T-helper 17 cell (primary cell): ENCODE results near the gene C1QTNF8. TPM values are rescaled to one million over a fixed set of nuclear protein-coding genes. Genes with fewer than 3 reads are reported as not detected.

Source experiments
- ATAC-seq: fragments of 150-1000 bp; cut with Tn5 transposase; 2 replicates; pipeline ENCODE4 v1.10.0; 2021; ENCODE audit warnings: mild to moderate bottlenecking, moderate library complexity
- DNase-seq, 3 donors: peaks; one replicate each; pipeline versions ENCODE4 v3.0.0 to v3.0.0-alpha.2; 2020 to 2021
- H3K9me3 ChIP-seq: one replicate; pipeline ENCODE4 v1.7.0; 2013; ENCODE audit warnings: low read length, mild to moderate bottlenecking; ENCODE audit not compliant: control insufficient read depth, poor library complexity, severe bottlenecking
- H3K27ac Mint-ChIP-seq: one replicate; pipeline ENCODE4 v1.8.0; 2022; ENCODE audit warnings: mild to moderate bottlenecking, moderate library complexity, mixed read lengths
- H3K27me3 Mint-ChIP-seq: one replicate; pipeline ENCODE4 v1.8.0; 2022; ENCODE audit warnings: mixed read lengths
- H3K36me3 Mint-ChIP-seq: one replicate; pipeline ENCODE4 v1.8.0; 2022; ENCODE audit warnings: low read depth, mixed read lengths
- H3K4me1 Mint-ChIP-seq: one replicate; pipeline ENCODE4 v1.8.0; 2022; ENCODE audit warnings: mild to moderate bottlenecking, mixed read lengths
- H3K4me3 Mint-ChIP-seq: one replicate; pipeline ENCODE4 v1.8.0; 2022; ENCODE audit warnings: mild to moderate bottlenecking, moderate library complexity, mixed read lengths
- total RNA-seq, 4 donors: library from RNA in 2 of 4; stranded (reverse) in 2 of 4; gene quantifications; one replicate each; pipeline ENCODE4 v1.2.3 and lab custom pipeline; 2022 to 2026

C1QTNF8 gene
- total RNA-seq, 2 donors from 2014 or later, result not detected

DNA sequence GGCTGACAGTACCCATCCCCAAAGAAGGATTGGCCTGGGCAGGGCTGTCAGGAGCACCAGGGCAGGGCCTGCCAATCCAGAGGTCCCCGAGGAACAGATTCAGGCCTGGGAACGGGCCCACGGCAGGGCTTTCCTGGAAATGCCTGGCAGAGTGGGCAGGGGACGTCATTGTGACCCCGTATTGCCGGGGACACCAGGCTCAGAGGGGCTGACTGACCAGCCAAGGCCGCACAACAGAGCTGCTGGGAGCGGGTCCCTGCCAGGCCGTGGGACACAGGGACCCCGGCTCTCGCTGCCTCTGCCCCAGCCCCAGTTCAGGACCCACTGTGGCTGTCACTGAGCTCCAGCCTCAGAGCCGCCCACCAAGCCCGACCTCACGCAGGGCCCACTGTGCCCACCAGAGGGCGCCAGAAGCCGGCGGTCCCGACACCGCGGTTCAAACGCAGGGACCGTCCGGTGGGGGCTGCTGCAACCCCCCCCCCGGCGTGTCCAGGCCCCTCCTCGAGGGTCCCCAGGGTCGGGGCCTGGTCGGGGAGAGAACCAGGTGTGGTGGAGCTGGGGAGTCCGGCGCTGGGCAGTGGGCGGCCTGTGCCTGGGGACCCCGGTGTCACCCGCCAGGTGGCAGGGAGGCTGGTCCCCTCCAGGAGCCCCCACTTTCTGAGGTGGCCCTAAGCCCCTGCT is 38.7 kb downstream of the C1QTNF8 start:
- H3K27me3 Mint-ChIP-seq, result no peaks in the 10 kb centered on the region
- no peak overlapping the region for H3K4me3 Mint-ChIP-seq
- ATAC-seq (peak; percentile 70), DNase-seq (peak; percentile 36 to 68 (median 45))
- H3K9me3 ChIP-seq, result no peaks in the 10 kb centered on the region
- H3K4me1 Mint-ChIP-seq, result peaks cover 2% of the 10 kb centered on the region
- H3K36me3 Mint-ChIP-seq, result no peaks in the 10 kb centered on the region
- no peak overlapping the region for H3K27ac Mint-ChIP-seq

DNA sequence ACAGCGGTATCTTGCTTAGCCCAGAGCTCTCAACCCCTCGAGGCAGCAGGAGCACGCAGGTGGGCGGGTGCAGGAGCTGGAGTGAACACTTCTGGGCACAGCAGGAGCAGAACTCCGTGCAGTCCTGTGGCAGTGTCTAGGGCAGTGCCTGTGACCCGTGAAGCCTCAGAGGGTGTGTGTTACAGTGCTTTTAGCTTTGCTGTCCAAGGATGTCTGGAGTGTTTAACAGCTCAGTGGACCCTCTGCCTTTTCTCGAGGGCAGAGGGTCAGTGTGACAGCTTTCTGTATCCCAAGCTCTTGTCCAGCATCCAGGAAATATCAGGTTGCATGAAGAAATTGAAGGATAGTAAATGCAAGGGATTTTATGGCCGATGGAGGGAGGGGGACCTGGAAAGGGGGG is 39.8 kb downstream of the C1QTNF8 start:
- ATAC-seq, result no peak
- H3K9me3 ChIP-seq, result no peaks in the 10 kb centered on the region
- Mint-ChIP-seq H3K27me3 (no peaks in the 10 kb centered on the region), H3K4me3 (no peak overlapping the region), H3K36me3 (no peaks in the 10 kb centered on the region), H3K4me1 (peaks cover 2% of the 10 kb centered on the region), H3K27ac (no peak overlapping the region)
- DNase-seq, result no peak

DNA sequence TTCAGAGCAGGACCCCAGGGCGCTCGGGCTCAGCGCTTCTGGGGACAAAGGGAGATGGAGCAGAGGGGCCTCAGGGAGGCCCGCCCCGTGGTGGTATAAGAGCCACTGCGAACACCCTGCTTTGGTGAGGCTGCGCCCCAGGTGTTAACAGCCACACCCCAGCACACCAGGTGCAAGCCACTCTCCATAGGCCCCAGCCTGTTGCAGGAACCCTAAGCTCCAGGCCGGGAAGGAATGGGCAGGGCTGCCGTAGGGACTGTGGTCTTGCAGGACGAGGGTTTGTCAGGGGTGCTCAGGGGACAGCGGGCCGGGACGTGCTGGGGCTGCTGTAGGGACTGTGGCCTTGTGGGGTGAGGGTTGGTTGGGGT is 40.5 kb downstream of the C1QTNF8 start:
- Mint-ChIP-seq H3K36me3 (no peaks in the 10 kb centered on the region), H3K4me1 (peaks cover 2% of the 10 kb centered on the region), H3K27ac (no peak overlapping the region), H3K4me3 (no peak overlapping the region), H3K27me3 (no peaks in the 10 kb centered on the region)
- ATAC-seq (no peak), DNase-seq (no peak)
- H3K9me3 ChIP-seq, result no peaks in the 10 kb centered on the region

DNA sequence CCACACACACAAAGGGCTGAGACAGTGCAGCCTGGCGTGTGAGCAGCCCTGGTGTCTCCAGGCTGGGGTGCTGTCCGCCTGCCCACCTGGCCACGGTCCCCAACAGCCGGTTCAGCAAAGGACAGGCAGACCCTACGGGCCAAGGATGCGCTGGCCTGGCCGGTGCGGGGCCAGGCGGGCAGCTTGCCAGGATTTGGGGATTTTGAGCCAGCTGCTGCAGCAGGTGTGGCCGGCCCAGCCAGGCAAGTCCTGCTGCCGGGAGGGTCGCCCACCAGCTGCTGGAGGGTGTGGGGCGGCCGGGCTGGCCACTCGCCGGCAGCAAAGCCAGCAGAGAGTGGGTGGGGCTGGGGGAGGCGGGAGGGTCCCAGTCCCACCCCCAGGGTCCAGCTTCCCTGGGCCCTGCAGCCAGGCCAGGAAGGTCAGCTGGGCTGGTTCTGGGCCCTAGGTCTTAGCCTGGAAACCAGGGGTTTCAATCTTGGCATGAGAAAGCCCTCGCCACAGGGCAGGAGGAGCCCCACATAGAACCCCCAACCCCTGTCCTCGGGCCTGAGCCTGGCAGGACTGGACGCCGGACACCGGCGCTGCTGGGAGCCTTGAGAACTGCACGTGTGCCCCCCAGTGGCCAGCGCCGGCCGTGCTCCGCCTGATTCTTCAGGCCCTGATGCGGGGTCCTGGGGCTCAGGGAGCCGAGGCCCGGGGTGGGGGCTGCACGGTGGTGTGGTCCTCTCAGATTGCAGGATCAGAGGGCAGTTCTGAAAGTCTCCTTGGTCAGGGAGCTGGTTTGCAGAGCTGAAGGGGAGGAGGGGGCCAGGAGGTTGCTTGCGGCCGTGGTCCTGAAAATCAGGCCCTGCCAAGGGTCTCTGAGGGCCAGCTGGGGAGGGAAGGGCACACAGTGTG is 41.1 kb downstream of the C1QTNF8 start:
- no peaks in the 10 kb centered on the region for H3K36me3 Mint-ChIP-seq
- no peak overlapping the region for H3K27ac Mint-ChIP-seq
- ATAC-seq (no peak), DNase-seq (no peak)
- no peak overlapping the region for H3K4me3 Mint-ChIP-seq
- H3K9me3 ChIP-seq, result no peaks in the 10 kb centered on the region
- H3K4me1 Mint-ChIP-seq, result peaks cover 2% of the 10 kb centered on the region
- H3K27me3 Mint-ChIP-seq, result no peaks in the 10 kb centered on the region

DNA sequence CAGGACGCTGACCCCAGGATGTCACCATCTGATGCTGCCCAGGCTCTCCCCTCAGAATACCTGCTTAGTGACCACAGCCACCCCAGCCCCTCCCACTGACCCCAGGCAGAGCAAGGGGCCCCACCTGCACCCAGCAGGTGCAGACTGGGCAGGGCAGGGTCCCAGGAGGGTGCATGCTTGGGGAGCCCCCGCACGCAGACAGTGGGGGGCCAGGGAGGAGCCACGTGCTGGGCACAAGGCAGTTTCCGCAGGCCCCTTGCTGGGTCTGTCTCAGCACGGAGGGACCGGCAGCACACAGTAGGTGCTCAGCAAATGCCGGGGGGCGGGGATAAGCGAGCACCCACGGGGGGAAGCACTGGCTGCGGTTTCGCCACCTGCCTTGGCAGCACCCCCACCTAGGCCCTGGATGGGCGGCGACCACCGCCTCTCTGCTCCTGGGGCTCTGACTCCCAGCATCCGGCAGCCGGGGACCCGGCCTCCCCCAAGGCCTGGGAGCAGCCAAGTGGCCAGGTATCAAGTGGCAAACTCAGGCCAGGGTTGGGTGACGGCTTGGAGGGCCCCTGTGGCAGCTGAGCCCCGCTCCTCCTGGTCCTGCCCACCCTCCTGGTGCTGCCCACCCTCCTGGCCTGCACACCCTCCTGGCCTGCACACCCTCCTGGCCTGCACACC is 42.2 kb downstream of the C1QTNF8 start:
- no peak for DNase-seq
- H3K27ac Mint-ChIP-seq, result no peak overlapping the region
- no peak overlapping the region for H3K4me3 Mint-ChIP-seq
- H3K9me3 ChIP-seq, result no peaks in the 10 kb centered on the region
- ATAC-seq, result no peak
- no peaks in the 10 kb centered on the region for H3K27me3 Mint-ChIP-seq
- H3K36me3 Mint-ChIP-seq, result no peaks in the 10 kb centered on the region
- peaks cover 2% of the 10 kb centered on the region for H3K4me1 Mint-ChIP-seq

DNA sequence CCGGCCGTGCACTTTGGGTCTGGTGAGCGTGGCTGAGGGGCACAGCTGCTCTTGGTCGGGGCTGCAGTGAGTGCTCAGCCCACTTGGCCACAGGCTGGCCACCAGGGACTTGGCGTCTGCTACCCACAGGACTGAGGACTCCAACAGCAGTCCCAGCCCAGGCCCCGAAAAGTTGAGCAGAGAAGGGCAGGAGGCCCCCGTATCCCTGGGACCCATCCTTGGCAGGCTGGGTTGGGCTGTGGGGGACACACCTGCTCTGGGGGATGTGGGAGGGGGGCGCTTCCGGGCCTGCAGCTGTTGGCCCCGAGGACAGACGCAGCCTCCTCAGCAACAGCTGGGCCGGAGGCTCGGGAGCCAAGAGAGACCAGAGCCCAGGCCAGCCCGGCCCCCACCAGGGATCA is 42.9 kb downstream of the C1QTNF8 start:
- Mint-ChIP-seq H3K4me1 (peaks cover 2% of the 10 kb centered on the region), H3K36me3 (no peaks in the 10 kb centered on the region), H3K4me3 (no peak overlapping the region), H3K27me3 (no peaks in the 10 kb centered on the region), H3K27ac (no peak overlapping the region)
- H3K9me3 ChIP-seq, result no peaks in the 10 kb centered on the region
- ATAC-seq (no peak), DNase-seq (no peak)

DNA sequence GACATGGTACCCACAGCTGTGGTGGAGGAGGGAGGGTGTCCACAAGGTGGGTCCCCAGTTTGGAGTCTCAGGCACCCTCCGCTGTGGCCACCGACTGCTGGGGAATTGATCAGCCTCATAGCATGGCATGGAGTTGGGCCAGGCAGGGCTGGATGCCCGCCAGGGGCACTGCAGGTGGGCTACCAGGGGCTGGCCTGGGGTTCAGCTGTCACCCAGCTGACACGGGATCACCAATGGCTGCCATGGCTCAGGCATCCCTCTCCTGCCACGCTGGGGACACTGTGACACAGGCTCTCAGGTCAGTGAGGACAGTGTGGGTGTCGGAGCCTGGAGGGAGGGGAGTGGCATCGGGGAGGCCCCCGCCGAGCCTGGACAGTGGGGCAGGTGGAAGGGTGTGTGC is 43.3 kb downstream of the C1QTNF8 start:
- DNase-seq (no peak), ATAC-seq (no peak)
- no peak overlapping the region for H3K4me3 Mint-ChIP-seq
- no peaks in the 10 kb centered on the region for H3K36me3 Mint-ChIP-seq
- no peak overlapping the region for H3K27ac Mint-ChIP-seq
- H3K9me3 ChIP-seq, result no peaks in the 10 kb centered on the region
- no peaks in the 10 kb centered on the region for H3K27me3 Mint-ChIP-seq
- peaks cover 2% of the 10 kb centered on the region for H3K4me1 Mint-ChIP-seq

DNA sequence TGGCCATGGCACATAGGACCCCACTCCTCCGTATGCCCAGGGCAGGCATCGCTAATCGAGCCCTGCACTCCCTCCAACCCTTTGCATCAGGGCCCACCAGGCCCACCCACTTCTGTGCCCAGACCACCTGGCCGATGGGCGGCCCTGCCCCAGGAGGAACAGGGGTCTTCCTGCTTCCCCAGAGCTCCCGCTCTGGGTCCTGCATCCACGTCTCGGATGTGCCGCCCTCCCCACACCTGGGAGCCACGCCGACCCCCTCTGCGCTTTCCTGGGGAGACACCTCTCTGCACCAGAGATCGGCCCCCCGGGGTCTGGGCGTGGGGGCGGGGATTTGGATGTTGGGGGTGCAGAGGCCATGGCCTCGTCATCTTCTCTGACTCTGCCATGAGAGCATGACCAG is 44.6 kb downstream of the C1QTNF8 start:
- DNase-seq, result no peak
- Mint-ChIP-seq H3K27ac (no peak overlapping the region), H3K36me3 (no peaks in the 10 kb centered on the region), H3K4me3 (no peak overlapping the region), H3K27me3 (no peaks in the 10 kb centered on the region), H3K4me1 (peaks cover 2% of the 10 kb centered on the region)
- ATAC-seq, result no peak
- no peaks in the 10 kb centered on the region for H3K9me3 ChIP-seq

DNA sequence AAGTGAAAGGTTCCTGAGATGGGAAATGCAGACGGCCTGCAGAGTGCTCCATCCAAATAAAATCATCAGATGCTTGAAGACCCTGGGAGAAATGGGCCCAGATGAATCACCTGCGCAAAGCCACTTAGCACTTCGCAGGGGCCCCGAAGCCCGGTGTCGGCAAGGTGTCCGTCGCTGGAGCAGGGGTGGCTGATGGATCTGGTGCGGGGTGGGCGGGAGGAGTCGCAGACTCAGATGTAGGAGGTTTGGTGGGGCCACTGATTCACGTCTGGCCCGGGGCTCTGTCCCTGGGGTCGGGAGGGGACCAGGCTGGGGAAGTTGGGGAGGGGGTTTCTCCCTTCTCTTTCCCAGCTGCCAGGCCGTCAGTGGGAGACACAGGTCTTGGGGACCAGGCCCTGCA is 45.1 kb downstream of the C1QTNF8 start:
- DNase-seq, result no peak
- H3K4me1 Mint-ChIP-seq, result peaks cover 2% of the 10 kb centered on the region

DNA sequence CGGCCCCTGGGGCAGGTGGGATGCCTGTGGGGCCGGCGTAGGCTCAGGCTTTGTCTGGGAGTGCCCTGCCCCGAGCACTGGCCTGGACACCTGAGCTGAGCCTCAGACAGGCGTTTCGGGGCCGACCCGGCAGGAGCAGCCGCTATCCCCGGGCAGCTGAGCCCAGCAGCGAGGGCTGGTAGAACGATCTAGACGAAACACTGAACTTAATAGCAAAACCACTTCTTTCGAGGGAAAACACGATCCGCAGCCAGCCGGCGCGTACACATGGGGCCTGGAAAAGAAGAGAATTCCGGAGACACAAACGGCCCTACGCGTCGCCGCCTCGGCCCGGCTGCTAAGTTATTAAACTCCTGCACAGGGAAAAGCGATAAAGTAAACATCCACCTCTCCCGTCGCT is 45.5 kb downstream of the C1QTNF8 start:
- Mint-ChIP-seq H3K27me3 (no peaks in the 10 kb centered on the region), H3K4me3 (no peak overlapping the region), H3K4me1 (peaks cover 2% of the 10 kb centered on the region), H3K27ac (no peak overlapping the region), H3K36me3 (no peaks in the 10 kb centered on the region)
- no peaks in the 10 kb centered on the region for H3K9me3 ChIP-seq
- no peak for DNase-seq
- no peak for ATAC-seq

More for the DNA sequence above, 45.1 kb downstream of the C1QTNF8 start:
- Mint-ChIP-seq H3K27ac (no peak overlapping the region), H3K27me3 (no peaks in the 10 kb centered on the region), H3K36me3 (no peaks in the 10 kb centered on the region), H3K4me3 (no peak overlapping the region)
- H3K9me3 ChIP-seq, result no peaks in the 10 kb centered on the region
- ATAC-seq, result no peak

DNA sequence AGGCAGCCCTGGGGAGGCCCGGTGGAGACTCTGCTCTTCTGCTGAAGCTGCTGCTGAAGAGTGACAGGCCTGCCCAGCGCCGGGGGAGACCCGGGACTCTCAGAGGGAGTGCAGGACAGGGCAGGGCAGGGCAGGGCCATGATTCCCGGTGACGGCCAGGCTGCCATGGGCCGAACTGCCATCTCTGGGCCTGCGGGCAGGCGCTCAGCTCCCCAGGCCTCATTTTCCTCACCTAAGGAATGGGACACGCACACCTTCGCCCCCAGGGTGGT is 46.1 kb downstream of the C1QTNF8 start:
- Mint-ChIP-seq H3K27me3 (no peaks in the 10 kb centered on the region), H3K4me3 (no peak overlapping the region), H3K36me3 (no peaks in the 10 kb centered on the region), H3K27ac (no peak overlapping the region), H3K4me1 (no peaks in the 10 kb centered on the region)
- no peak for ATAC-seq
- no peaks in the 10 kb centered on the region for H3K9me3 ChIP-seq
- no peak for DNase-seq

DNA sequence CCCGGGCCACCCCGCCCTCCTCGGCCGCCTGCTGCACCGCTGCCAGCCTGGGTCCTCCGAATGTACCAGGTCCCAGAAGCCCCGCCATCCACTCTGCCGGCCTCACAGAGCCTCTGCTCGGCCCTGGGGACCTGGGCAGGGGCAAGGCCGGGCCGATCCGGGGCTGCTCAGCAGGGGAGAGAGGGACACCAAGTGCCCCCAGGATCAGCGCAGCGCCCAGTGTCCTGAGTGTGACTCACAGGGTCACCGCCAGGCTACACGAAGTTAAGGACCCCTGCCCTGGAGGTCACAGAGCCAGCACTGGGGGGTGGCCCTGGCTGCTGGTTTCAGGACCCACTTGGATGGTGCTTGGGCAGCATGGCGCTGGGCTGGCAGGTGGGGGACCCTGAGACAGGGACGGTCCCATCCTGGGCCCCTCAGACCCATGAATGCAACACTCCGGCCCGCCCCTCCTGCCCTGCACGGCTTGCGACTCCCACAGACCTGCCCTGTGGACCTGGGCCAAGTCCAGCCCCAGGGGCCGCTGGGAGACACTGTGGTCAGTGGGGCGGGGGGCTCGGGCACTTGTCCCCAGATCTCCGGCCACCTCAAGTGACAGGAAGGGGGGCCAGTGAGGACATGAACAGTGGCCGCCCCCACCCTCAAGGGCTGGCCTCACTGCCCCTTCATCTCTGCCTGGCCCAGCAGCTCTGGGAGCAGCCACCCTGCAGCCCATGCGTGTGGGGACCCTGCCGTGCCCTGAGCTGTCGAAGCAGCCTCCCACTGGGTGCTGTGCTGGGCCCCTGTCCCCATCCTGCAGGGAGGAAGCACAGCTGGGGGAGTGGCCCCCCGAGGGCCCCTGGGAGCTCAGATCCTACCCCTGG is 46.7 kb downstream of the C1QTNF8 start:
- Mint-ChIP-seq H3K27me3 (no peaks in the 10 kb centered on the region), H3K27ac (no peak overlapping the region), H3K4me1 (no peaks in the 10 kb centered on the region), H3K4me3 (no peak overlapping the region), H3K36me3 (no peaks in the 10 kb centered on the region)
- no peaks in the 10 kb centered on the region for H3K9me3 ChIP-seq
- ATAC-seq (no peak), DNase-seq (no peak)
